ENCODE data around the gene GCK.
A peak's percentile ranks its signal among the peaks of the same experiment; 100 is the strongest.

The GCK gene

GRCh38 chr7:44153948-44154335 lies 35.3 kb downstream of the GCK start:
- no peak for DNase-seq

GRCh38 chr7:44152971-44153947 lies 36.0 kb downstream of the GCK start:
- DNase-seq = no peak

GRCh38 chr7:44151956-44152355 lies 37.3 kb downstream of the GCK start:
- DNase-seq = no peak

- DNase-seq = no peak
These were observed 38.0 kb downstream of the GCK start for GRCh38 chr7:44150966-44151941.

- no peak for DNase-seq
These were observed 38.8 kb downstream of the GCK start for GRCh38 chr7:44150466-44150832.

- no peak for DNase-seq
These were observed 39.4 kb downstream of the GCK start for GRCh38 chr7:44149571-44150465.

GRCh38 chr7:44148961-44149536 lies 40.2 kb downstream of the GCK start:
- DNase-seq = no peak

GRCh38 chr7:44148166-44148565 lies 41.1 kb downstream of the GCK start:
- DNase-seq = no peak

GRCh38 chr7:44147026-44147991 lies 41.9 kb downstream of the GCK start:
- DNase-seq = no peak

- peak; percentile 74 for DNase-seq
These were observed 43.0 kb downstream of the GCK start for GRCh38 chr7:44145969-44146911.

GRCh38 chr7:44145479-44145968 lies 43.7 kb downstream of the GCK start:
- peak; percentile 68 for DNase-seq

- no peak for DNase-seq
These were observed 44.2 kb downstream of the GCK start for GRCh38 chr7:44144968-44145478.

- no peak for DNase-seq
These were observed 44.7 kb downstream of the GCK start for GRCh38 chr7:44144426-44144967.

GRCh38 chr7:44143646-44144250 lies 45.5 kb downstream of the GCK start:
- no peak for DNase-seq

- no peak for DNase-seq
These were observed 47.2 kb downstream of the GCK start for GRCh38 chr7:44142028-44142427.

- DNase-seq = no peak
These were observed 47.9 kb downstream of the GCK start, which contains the start of gene MYL7 for GRCh38 chr7:44141221-44141850. TSS of gene MYL7 (minus strand) at chr7:44141332. CDS start at chr7:44141305, 27 bp downstream.

GRCh38 chr7:44140341-44140740 lies 48.9 kb downstream of the GCK start:
- DNase-seq = no peak

Data from CD4-positive, alpha-beta T cell treated with Interleukin-15 for 1 hour (primary cell).